Islet of Langerhans (tissue), 1 donor: ENCODE data around the gene GMPS.
"Not testable (repeated sequence)": the region's sequence is repeated elsewhere in the genome, so short reads cannot be mapped to it uniquely, and the experiment has no call there.

ENCODE experiments used
- FAIRE-seq: peaks from one replicate; lab custom pipeline; 2011; peaks lifted over from hg19 to GRCh38; lab: Jason Lieb, UNC

The GMPS gene

GRCh38 chr3:155870133-155870944, at the start of gene GMPS:
TSS of gene GMPS (plus strand) at chr3:155870650. CDS start at chr3:155870871, 221 bp downstream.
- FAIRE-seq, result no peak

DNA sequence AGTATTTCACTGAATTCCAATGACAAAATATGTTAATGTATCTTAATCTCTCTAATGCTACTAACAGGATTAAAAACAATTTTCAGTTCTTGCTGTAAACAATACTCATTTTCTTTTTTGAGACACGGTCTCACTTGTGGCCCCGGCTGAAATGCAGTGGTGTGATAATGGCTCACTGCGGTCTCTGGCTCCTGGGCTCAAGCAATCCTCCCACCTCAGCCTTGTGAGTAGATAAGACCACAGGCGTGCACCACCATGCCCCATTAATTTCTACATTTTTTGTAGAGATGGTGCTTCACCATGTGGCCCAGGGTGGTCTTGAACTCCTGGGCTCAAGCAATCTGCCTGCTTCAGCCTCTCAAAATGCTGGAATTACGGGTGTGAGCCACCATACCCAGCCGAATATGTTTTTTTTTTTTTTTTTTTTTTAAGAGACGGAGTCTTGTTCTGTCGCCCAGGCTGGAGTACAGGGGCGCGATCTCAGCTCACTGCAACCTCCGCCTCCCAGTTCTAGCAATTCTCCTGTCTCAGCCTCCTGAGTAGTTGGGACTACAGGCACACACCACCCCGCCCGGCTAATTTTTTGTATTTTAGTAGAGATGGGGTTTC, 41.9 kb upstream of the GMPS start:
- peak; percentile 98 for FAIRE-seq

- no peak for FAIRE-seq
These were observed 34.9 kb upstream of the GMPS start for GRCh38 chr3:155835341-155836071.

DNA sequence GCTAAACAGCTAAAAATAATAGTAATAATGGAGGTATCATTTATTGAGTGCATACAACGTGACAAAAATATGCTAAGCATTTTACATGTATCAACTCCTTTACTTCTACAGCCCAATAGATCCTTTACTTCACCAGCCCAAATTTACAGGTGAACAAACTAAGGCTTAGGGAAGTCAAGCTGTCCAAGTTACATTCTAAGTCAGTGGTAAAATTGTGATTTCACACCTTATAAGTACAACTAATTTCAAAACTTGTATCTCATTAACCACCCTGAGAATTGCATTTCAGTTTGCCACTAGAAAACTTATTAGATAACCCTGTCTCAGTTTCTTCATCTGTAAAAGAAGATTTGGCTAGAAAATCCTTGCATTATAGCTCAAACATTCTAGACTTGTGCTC, 26.9 kb upstream of the GMPS start:
- FAIRE-seq, result no peak

DNA sequence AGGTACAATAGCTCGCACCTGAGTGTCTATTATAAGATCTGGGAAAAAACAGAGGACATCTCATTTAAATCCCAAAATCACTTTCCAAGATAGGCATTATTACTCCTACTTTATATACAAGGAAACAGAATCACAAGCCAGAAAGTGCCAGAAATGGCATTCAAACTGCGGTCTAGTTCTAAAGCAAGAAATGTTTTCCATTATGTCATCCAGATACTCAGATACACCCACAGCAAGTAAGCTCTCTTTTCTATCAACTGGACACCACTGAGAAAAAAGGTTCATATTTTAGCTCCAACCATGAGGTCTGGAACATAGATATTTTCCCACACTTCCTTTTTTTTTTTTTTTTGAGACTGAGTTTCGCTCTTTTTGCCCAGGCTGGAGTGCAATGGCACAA, 24.3 kb upstream of the GMPS start:
- no peak for FAIRE-seq

DNA sequence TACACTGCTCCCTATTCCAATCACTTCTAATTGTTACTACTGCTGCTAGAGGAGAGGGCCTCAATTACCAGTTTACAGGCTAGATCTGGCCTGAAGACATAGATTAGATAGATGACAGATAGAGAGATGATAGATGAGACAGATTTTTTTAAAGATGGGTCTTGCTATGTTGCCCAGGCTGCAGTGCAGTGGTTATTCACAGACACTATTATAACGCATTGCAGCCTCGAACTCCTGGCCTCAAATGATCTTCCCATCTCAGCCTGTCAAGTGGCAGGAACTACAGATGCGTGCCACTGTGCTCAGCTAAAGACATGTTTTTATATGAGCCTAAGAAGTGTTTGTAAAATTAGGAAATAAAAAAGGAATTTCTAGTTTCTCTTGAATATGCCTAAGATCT, 22.5 kb upstream of the GMPS start:
- FAIRE-seq, result no peak

GRCh38 chr3:155849404-155849803, 21.0 kb upstream of the GMPS start:
- not testable (repeated sequence) for FAIRE-seq

- FAIRE-seq, result no peak
These were observed 18.1 kb upstream of the GMPS start for GRCh38 chr3:155852341-155852740.

DNA sequence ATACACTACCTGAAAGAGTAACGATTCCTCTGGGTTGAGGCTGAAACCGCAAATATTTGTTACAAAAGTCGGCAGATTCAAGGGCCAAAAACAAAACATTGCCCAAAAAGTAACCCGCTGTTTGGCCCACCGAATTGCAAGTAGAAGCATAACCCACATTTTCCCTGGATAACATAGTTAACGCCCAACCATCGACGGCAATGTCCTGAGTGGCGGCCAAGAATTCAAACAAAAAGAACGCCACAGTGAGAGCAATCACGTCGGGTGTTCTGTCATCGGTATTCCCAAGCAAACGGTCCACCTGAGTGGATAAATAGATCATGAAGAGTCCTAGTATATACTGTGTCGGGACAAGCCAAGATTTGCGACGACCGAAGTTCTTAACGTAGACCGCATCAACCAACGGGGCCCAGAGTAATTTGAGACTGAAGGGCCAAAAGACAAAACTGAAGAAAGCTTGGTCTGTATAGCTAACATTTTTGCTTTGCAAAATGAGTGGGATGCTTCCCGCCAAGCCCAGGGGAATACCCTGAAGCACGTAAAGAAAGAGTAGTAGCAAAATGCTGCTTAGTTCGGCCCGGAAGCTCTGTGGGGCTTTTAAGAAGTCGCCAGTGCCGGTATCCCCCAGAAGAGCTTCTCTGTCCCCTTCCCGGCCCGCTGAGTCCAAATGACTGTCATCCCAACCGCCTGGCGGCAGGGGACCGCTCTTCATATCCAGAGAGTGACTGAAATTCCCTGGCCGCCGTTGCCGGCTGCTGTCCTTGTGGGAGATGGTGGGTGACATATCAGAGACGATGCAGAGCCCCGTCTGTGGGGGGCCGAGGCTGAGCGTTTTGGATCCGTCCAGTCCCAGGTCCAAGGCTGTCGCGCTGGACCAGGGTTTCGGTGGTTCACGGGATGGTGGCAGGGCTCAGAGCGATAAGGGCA, 17.0 kb upstream of the GMPS start:
- no peak for FAIRE-seq

DNA sequence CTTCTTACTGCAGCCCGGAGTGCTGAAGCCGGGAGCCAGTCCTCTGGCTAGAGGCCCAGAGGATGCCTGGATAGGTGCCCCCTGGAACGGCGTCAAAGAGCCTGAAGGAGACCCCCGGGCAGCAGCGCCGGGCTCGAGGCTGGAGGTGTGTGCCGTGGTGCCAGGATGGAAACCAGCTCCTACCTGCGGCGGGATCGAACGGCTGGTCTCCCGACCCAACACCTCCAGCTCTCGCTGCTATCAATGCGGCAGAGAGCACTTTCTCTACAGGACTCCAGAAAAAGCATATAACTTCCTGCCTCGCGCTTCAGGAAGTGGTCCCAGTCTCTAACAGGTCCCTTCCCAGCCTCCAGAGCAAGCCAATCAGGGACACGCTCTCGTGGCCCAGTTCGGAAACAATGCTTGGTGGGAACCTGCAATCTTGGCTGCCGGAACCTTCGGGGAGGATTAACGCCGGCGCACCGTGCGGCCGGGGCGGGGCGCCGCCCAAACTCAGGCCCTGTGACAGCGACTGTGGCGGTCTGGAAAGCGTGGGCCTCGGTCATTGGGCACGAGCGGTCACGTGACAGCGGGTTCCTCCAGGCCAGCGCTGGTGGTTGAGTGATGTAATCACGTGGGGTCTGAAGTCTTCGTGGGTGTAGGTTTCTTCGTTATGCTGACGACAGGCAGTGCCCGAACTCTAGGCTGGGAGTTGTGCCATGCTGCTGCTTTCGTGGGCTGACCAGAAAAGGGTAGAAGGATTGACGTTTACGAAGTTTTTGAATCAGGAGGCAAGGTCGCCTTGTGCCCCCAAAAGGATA, 16.1 kb upstream of the GMPS start, which contains the start of gene SLC33A1:
SLC33A1 (minus strand) TSS at position 287 of the 800 bp plus-strand sequence. CDS start 430 bp downstream, outside the sequence.
- peak; percentile 73 for FAIRE-seq

GRCh38 chr3:155859859-155860258, 10.6 kb upstream of the GMPS start:
- peak; percentile 38 for FAIRE-seq

- FAIRE-seq, result not testable (repeated sequence)
These were observed 10.0 kb upstream of the GMPS start for GRCh38 chr3:155860424-155860823.

GRCh38 chr3:155861476-155862183, 8.8 kb upstream of the GMPS start:
- FAIRE-seq, result no peak

DNA sequence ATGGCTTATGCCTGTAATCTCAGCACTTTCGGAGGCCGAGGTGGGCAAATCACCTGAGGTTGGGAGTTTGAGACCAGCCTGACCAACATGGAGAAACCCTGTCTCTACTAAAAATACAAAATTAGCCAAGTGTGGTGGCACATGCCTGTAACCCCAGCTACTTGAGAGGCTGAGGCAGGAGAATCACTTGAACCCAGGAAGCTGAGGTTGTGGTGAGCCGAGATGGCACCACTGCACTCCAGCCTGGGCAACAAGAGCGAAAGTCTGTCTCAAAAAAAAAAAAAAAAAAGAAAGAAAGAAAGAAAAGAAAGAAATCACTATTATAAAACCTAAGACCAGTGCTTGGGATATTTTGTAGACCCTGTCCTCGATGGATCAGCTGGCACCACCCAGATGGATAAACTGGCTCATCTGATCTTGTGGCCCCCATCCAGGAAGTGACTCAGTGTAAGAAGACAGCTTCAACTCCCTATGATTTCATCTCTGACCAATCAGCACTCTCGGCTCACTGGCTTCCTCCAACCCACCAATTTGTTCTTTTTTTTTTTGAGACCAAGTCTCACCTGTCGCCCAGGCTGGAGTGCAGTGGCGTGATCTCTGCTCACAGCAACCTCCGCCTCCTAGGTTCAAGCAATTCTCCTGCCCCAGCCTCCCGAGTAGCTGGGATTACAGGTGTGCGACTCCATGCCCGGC, 8.0 kb upstream of the GMPS start:
- FAIRE-seq, result not testable (repeated sequence)

DNA sequence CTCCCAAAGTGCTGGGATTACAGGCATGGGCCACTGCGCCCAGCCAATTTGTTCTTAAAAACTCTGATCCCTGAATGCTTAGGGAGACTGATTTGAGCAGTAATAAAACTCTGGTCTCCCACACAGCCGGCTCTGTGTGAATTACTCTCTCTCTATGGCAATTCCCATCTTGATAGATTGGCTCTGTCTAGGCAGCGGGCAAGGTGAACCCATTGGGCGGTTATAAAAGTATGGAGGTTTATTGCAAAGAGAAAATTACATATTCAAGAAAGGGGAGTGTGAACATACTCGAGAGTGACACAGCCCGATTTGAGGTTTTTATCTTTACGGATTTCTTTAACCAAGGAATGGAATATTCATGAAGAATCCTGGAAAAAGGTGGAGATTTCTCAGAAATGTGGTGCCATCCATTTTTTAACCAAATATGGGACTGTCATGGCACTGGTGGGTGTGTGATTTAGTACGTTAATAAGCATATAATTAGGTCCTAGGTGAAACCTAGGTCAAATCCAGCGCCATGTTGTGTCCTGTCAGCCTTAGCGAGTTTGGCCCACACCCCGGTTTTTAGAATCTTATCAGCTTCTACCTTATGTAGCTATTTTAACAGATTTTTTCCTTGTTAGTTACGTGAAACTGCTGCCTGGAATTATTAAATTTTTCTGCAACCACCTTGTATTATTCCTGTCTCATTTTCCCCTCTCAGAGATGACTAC, 7.2 kb upstream of the GMPS start:
- FAIRE-seq, result no peak

- FAIRE-seq, result no peak
These were observed 759 bp upstream of the GMPS start for GRCh38 chr3:155869691-155870090.

DNA sequence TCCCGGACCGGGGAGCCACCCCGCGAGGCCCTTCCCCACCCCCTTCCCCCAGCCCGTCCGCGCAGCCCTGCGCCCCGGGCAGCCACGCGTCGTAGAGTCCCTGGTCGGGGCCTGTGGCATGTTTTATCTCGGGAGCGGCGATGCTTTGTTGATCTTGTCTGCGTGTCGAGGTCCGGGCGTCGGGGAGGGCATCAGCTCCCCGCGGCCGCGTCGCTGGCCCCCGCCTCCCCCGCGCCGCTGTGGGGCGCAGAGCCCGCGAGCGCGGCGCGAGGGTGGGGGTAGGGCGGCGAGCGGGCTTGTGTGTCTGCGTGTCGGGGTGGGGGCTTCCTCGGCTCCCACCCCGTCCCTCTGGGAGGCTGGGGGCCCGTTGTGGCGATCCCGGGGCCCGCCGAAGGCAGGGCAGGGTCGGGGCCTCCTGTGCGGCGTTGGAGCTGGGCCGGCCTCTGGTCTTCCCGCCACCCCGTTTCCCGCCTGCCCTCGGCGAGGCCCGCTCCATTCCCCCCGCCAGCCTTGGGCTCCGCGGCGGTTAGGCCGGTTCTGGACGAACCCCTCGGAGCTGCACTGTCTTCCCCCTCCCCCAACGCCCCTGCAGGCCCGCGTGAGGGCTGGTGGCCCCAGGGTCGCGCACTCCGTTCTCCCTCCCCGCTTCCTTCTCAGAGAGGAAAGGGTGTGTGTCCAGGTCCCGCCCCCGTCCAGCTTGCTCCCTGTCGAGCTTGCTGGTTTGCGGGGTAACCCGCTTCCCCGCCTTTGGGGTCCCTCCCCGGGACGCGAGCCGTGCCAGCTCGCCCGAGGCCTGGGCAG, 695 bp downstream of the GMPS start:
- no peak for FAIRE-seq

DNA sequence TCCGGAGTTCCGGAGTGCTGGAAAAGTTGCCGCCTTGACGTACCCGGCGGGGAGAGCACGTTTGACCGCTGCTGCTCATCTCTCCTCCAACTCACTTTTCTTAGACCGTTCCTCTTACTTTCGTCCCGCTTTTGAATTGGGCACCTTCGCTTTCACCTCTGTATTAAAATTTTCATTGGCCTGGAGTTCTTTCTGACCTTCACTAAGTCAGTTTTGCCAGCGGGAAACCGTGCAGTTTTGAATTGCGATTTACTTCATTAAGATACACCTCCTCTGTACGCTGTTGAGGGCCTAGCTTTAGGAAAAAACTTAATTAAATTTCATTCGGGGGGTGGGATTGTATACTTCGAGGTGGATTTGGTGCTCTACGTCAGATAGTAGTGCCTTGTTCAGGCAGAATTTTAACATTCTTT, 1.3 kb downstream of the GMPS start:
- no peak for FAIRE-seq
